Thymus (tissue), 11 donors: ENCODE data around the gene CA12. TPM values are rescaled to one million over a fixed set of nuclear protein-coding genes. Genes with fewer than 3 reads are reported as not detected.

Experiments used
- DNase-seq, 9 donors: peaks; one replicate each; pipeline ENCODE4 v3.0.0-alpha.2; 2013; ENCODE audit warnings: low spot score in 9 of 9, low read depth in 6 of 9, missing footprints in 1 of 9
- H3K27ac ChIP-seq, 2 donors: one replicate each; pipeline ENCODE4 v1.5.1; 2013; ENCODE audit warnings: control low read depth in 1 of 2, low read depth in 1 of 2, low read length in 1 of 2, mild to moderate bottlenecking in 1 of 2, moderate library complexity in 1 of 2
- H3K27me3 ChIP-seq, 2 donors: one replicate each; pipeline ENCODE4 v1.5.1; 2013; ENCODE audit warnings: low read length in 1 of 2; ENCODE audit not compliant: control insufficient read depth in 2 of 2, insufficient read depth in 1 of 2
- H3K36me3 ChIP-seq, 2 donors: one replicate each; pipeline ENCODE4 v1.5.1; 2013; ENCODE audit warnings: low read length in 1 of 2, mild to moderate bottlenecking in 1 of 2, moderate library complexity in 1 of 2; ENCODE audit not compliant: control insufficient read depth in 2 of 2, insufficient read depth in 2 of 2
- H3K4me1 ChIP-seq, 2 donors: one replicate each; pipeline ENCODE4 v1.5.1; 2013; ENCODE audit warnings: low read length in 2 of 2; ENCODE audit not compliant: control insufficient read depth in 2 of 2, insufficient read depth in 2 of 2
- H3K4me3 ChIP-seq, 2 donors: one replicate each; pipeline ENCODE4 v1.5.1; 2013; ENCODE audit warnings: low read length in 2 of 2, control low read depth in 1 of 2, mild to moderate bottlenecking in 1 of 2
- H3K9me3 ChIP-seq, 2 donors: one replicate each; pipeline ENCODE4 v1.5.1; 2013; ENCODE audit warnings: low read length in 1 of 2, mild to moderate bottlenecking in 1 of 2; ENCODE audit not compliant: control insufficient read depth in 2 of 2, insufficient read depth in 1 of 2
- WGBS: extraction: QIAGEN DNeasy Blood & Tissue Kit; methylation state at CpG from one replicate; pipeline ENCODE4 v1.1.7; 2013; 5-methylcytosine and 5-hydroxymethylcytosine counted together
- polyA plus RNA-seq: library from polyadenylated mRNA; stranded (reverse); fragments of 200-250 nt; gene quantifications from one replicate; pipeline ENCODE4 v1.2.3, GENCODE V29; 2013
- total RNA-seq: library from RNA; stranded (reverse); fragments of 120-200 nt; gene quantifications from one replicate; pipeline ENCODE4 v1.2.4, GENCODE V29; 2013
- donor health status: healthy.

CA12 gene
- total and polyA plus RNA-seq, 2 donors = 0.09 to 0.16 TPM

DNA sequence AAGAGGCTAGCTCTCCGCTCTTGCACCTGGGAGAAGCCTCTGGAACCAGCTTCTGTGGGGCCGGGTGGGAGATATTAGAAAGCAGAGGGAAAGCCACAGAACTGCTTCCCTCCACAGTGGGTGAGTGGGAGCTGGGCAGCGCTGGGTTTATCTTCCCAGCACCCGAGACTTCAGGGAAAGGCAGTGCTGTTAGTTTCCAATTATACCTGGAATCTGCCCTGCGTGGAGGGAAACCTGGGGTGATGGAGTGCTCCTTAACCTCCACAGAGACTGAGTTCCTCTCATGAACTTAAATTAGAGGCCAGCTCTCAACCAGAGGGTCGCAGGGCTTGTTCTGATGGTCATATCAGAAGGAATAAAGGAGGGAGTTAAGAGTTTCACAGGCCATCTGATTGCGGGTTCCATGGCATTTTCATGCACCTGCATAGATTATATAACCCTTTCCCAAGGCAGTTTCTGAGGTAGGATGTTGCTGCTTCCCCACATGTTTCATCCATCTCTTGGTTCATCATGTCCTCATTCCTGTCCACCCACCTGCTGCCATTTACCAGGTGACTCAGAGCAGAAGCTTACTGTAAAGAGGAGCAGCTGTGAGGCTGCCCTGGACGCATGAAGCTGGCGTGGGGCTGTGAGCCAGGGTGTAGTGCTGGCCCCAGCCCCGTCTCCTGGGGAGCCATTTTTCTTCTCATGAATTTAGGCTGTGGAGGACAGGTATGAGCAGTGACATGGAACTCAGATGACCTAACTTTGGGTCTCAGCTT lies 42.5 kb downstream of the CA12 start:
- 94% methylated on average over 10 of the region's 10 CpGs for WGBS
- Histone ChIP-seq H3K36me3 (no peaks in the 10 kb centered on the region), H3K4me3 (no peak overlapping the region), H3K27me3 (no peaks in the 10 kb centered on the region), H3K9me3 (no peaks in the 10 kb centered on the region), H3K27ac (no peak overlapping the region), H3K4me1 (no peaks in the 10 kb centered on the region)
- no peak for DNase-seq

DNA sequence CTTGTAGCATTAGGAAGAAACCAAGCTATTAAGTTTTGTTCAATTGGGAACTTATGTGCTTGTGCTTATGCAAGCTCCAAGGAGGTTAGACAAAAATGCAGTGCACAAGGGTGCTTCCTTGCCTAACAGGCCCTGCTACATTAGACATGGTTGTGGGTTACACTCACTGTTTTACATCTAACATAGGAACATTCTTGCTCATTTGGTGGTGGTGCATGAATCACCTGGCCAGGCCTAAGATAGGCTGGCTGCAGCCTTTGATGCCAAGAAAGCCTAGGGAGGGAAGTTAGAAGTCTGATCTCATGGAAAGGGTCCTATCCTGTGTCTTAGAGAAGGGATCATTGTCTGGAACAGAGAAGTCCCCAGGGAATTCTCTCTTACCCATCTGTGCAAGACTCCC lies 43.5 kb downstream of the CA12 start:
- Histone ChIP-seq H3K4me1 (no peaks in the 10 kb centered on the region), H3K27ac (no peak overlapping the region), H3K36me3 (no peaks in the 10 kb centered on the region), H3K9me3 (no peaks in the 10 kb centered on the region), H3K27me3 (no peaks in the 10 kb centered on the region), H3K4me3 (no peak overlapping the region)
- DNase-seq = no peak

DNA sequence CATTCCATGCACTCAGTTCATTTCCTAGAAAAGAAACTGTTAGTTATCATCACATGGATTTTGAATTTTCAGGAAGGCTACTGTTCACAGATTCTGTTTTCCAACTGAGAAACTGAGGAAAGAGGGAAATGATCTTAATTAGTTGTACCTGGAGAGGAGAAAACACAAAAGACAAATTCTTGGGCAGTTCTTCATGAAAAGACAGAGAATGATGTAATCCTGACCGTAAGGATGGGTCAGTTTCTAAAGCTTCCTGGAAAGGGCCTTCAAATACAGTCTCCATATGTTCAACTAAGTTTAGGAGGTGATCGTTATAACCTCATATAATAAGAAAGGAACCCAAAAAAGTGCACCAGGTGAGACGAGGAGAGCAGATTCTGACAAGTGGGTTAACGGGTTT lies 44.6 kb downstream of the CA12 start:
- no peak for DNase-seq
- Histone ChIP-seq H3K27ac (no peak overlapping the region), H3K9me3 (no peaks in the 10 kb centered on the region), H3K27me3 (no peaks in the 10 kb centered on the region), H3K4me1 (no peaks in the 10 kb centered on the region), H3K36me3 (no peaks in the 10 kb centered on the region), H3K4me3 (no peak overlapping the region)
- 97% methylated on average over 4 of the region's 4 CpGs for WGBS

DNA sequence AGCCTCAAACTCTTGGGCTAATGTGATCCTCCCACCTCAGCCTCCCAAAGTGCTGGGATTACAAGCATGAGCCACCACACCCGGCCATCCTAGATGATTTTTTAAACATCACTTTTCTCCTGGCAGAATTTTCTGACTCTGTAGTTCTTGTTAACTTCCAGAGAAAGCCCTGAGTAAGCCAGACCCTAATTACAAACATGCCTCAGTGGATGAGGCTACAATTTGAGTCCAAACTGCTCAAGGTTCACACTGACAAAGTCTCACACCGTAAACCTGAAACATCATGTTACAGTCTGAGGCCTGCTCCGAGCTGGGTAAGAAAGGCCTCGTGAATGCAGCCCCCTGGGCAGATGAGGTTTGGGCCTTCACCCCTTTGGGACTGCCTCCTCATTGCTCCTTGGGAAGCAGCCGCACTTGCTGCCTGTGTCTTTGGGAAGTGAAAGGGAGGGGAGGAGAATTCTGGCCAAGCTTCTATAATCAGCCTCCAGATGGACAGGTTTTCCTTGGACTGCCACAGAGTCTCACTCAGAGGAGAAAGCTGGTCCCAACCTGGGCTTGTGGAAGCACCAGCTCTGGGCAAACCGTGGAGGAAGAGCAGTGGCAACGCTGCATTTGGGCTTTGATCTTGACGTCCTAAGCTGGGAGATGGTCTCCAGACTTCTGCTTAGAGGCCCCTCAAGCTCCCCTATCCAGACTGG lies 46.0 kb downstream of the CA12 start:
- Histone ChIP-seq H3K27ac (no peak overlapping the region), H3K4me3 (no peak overlapping the region), H3K4me1 (no peaks in the 10 kb centered on the region), H3K36me3 (no peaks in the 10 kb centered on the region), H3K9me3 (no peaks in the 10 kb centered on the region), H3K27me3 (no peaks in the 10 kb centered on the region)
- 95% methylated on average over 8 of the region's 8 CpGs for WGBS
- DNase-seq = no peak

DNA sequence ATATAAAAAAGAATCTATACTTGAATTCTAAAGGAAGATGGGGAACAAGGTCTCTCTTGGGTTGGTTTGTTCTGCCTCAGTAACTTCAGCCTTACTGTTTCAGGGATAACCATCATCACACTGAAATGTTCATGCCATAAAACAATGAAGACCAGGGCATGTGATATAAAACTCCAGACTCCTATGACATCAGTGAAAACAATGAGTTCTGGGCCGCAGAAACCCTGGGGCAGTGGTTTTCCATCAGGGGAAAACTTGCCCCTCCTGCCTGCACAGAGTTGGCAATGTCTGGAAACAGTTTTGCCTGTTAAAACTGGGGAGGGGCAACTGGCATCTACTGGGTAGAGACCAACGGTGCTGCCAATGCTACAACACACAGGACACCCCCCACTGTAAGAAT lies 46.8 kb downstream of the CA12 start:
- no peak overlapping the region for H3K4me3 ChIP-seq
- 97% methylated on average over 2 of the region's 2 CpGs for WGBS
- DNase-seq = no peak
- peaks cover 0 to 3% of the 10 kb centered on the region in 2 donors for H3K4me1 ChIP-seq
- H3K27ac ChIP-seq = no peak overlapping the region
- H3K9me3 ChIP-seq = no peaks in the 10 kb centered on the region
- no peaks in the 10 kb centered on the region for H3K27me3 ChIP-seq
- H3K36me3 ChIP-seq = no peaks in the 10 kb centered on the region

DNA sequence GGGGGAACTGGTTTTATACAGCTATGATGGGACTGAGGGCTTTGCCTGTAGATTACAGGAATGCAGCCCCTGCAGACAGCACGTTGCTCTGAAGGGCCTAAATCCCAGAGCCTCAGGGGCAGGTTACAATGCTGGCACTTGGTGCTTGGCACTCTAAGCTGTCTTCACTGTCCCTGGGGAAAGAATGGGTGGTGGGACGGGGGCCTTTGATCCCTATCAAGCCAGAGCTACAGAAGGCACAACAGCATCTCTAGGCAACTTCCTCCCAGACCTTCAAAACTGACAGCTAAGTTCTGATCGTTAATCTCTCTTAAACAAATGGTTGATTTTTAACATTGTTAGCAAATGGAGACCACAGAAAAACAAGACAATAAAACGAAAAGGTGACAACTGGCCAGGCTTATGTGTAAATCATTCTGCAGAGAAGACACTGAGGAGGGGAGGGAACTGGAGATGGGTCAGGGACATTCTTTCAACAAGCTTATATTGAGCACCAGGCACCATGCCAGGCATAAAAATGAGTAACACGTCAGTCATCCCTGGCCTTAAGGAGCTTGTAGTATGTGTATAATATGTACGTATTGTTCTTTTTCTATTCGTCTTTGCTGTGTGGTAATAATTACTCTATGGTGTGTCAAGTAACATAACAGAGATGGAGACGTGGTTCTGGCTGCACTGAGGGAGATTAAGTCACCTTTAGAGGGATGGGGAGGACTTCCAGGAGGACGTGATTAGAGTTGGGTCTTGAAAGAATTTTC lies 49.1 kb downstream of the CA12 start:
- Histone ChIP-seq H3K36me3 (no peaks in the 10 kb centered on the region), H3K27ac (no peak overlapping the region)
- 68% methylated on average over 9 of the region's 9 CpGs for WGBS

DNA sequence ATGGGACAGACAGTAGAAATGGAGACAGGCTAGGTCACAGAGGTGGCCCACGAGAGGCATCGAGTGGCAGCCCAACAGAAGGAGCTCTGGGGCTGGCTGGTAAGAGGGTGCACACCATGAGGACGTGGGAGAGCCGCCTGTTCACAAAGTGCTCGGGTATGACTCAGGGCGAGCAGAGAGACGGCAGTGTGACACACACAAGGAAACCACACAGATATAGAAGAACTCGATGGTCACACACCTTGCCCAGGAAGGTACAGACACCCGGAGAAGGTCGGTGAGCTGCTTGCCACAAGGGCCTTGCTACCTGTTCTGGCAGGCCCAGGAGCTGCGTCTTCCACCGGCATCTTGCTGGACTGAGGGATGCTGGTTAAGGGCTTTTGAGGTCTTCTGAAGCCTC lies 50.2 kb downstream of the CA12 start:
- peaks cover 0 to 4% of the 10 kb centered on the region in 2 donors for H3K4me1 ChIP-seq
- H3K36me3 ChIP-seq = no peaks in the 10 kb centered on the region
- 94% methylated on average over 12 of the region's 12 CpGs for WGBS
- no peak overlapping the region for H3K4me3 ChIP-seq
- H3K9me3 ChIP-seq = no peaks in the 10 kb centered on the region
- DNase-seq = no peak
- no peaks in the 10 kb centered on the region for H3K27me3 ChIP-seq
- no peak overlapping the region for H3K27ac ChIP-seq

More for the DNA sequence above, 49.1 kb downstream of the CA12 start:
- no peak for DNase-seq
- Histone ChIP-seq H3K4me3 (no peak overlapping the region), H3K4me1 (peaks cover 0 to 4% of the 10 kb centered on the region in 2 donors), H3K9me3 (no peaks in the 10 kb centered on the region), H3K27me3 (no peaks in the 10 kb centered on the region)

DNA sequence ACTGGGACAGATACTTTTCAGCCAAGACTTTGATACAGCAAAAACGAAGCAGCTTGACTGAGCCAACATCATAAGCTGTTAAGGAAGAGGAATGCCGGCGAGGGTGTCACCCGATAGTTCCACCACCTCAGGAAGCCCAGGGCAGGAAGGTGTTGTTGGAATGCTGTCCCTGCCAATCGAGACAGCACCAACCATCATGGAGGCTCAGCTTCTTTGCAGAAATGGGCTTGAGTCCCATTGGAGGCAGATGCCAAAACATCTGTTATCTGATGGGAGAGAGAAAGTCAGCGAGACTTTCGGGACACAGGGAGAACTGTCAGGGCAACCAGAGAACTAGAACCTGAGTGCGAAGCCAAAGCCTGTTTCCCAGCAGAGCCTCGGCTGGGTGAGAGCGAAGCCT lies 50.7 kb downstream of the CA12 start:
- Histone ChIP-seq H3K9me3 (no peaks in the 10 kb centered on the region), H3K36me3 (no peaks in the 10 kb centered on the region), H3K27ac (no peak overlapping the region)

More for the DNA sequence above, 50.7 kb downstream of the CA12 start:
- 92% methylated on average over 10 of the region's 10 CpGs for WGBS
- Histone ChIP-seq H3K27me3 (no peaks in the 10 kb centered on the region), H3K4me1 (peaks cover 0 to 4% of the 10 kb centered on the region in 2 donors), H3K4me3 (no peak overlapping the region)
- DNase-seq = no peak
